Stimulated activated CD4-positive, alpha-beta T cell treated with anti-CD3 and anti-CD28 coated beads, Interleukin-4, amount 100 ng/mL, for 4 hours (primary cell): ENCODE measurements around the gene KHNYN.
"Not testable (repeated sequence)": the region's sequence is repeated elsewhere in the genome, so short reads cannot be mapped to it uniquely, and the experiment has no call there.

Experiments
- DNase-seq, 2 experiments: peaks; one replicate each; pipeline ENCODE4 v3.0.0-alpha.2; 2020

Gene KHNYN

DNA sequence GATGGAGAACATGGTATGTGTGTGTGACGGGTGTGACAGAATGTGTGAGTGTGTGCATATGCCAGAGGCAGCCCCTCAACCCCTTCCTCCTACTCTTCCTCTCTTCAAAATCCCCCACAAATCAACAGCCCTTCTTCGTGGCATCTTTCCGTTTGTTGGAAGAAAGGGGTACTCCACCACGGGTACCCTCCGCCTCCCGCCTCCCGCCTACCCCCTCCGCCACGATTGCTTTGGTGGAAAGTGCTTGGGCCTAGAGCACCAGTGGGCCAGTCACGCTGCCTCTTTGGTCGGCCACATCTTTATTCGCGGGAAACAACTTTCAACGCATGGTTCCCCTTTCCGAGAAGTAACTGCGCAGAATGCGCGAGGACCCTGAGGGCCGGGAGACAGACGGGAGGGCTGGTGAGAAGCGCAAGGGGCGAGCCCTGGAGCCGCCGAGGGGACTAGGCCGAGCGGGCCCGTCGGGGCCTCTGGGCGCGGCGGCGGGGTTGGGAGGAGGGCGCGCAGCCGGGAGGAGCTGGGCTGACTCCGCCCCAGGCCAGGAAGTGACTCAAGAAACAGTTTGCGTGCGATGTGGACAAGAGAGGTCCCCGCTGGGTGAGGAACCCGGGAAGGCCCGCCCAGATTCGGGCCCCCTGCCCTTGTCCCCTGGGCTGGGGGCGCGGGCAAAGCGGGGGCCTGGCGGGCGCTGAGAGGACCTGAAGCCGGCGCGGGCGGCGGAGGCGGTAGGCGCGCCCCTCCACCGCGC is at the start of gene KHNYN, which contains the start of gene CBLN3:
Gene KHNYN, plus strand, starts transcription at position 560 of the 748 bp plus-strand sequence. CDS start 777 bp downstream, outside the sequence.
Gene CBLN3, minus strand, starts transcription at position 274 of the 748 bp plus-strand sequence. CDS start 614 bp downstream, outside the sequence.
- peak; percentile 84 to 86 for DNase-seq

DNA sequence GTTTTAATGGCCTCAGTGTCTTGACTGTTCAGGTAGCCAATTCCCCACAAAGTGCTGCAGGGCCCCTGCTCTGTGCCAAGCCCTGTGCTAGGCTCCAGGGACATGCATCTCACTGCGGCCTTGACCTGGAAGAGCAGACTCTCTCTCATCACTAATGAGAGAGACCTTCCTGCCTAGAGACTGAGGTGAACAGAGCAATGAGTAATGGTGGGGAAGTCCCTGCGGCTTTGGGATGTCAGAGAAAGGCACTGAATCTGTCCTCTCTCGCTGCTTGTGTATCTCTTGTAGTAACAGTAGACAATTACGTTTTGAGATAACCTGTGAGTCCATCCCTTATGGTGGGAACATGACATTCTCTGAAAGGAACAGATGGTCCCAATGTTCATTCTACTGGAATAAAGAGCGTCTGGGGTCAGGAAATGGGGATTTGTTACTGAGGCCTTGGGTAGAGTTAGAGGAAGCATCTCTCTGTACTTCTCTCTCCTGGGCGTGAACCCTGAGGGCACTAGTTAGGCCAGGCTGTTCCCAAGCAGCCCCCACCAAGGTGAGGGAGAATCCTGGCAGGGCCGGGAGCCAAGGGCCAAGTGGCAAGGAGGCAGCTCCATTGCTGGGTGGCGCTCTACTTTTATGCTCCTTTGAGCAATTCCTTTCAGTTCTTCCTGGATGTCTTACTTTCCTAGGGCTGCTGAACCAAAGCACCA is 48.2 kb upstream of the KHNYN start:
- DNase-seq, result no peak

GRCh38 chr14:24382064-24382371 is 47.7 kb upstream of the KHNYN start:
- no peak for DNase-seq

GRCh38 chr14:24384169-24384568 is 45.6 kb upstream of the KHNYN start:
- DNase-seq, result no peak

DNA sequence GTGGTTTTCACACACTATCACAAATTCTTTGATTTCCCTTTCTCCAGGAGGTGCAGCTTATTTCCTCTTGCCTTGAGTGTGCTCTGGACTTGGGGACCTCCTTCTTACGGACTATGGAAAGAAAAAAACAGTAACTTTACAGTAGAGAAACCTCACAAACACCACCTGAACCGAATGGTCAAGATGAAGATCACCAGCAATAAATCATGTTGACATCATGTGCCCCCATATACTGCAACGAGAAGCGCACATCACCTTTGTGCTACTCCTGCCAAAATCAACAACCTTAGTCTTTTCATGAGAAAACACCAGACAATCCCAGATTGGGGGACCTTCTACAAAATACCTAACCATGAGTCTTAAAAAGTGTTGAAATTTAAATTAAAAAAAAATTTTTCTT is 44.2 kb upstream of the KHNYN start:
- no peak for DNase-seq

GRCh38 chr14:24387009-24387345 is 42.8 kb upstream of the KHNYN start:
- DNase-seq, result no peak

- not testable (repeated sequence) for DNase-seq
These were observed 42.2 kb upstream of the KHNYN start for GRCh38 chr14:24387579-24387978.

GRCh38 chr14:24388474-24389179 is 41.1 kb upstream of the KHNYN start:
- DNase-seq, result no peak

DNA sequence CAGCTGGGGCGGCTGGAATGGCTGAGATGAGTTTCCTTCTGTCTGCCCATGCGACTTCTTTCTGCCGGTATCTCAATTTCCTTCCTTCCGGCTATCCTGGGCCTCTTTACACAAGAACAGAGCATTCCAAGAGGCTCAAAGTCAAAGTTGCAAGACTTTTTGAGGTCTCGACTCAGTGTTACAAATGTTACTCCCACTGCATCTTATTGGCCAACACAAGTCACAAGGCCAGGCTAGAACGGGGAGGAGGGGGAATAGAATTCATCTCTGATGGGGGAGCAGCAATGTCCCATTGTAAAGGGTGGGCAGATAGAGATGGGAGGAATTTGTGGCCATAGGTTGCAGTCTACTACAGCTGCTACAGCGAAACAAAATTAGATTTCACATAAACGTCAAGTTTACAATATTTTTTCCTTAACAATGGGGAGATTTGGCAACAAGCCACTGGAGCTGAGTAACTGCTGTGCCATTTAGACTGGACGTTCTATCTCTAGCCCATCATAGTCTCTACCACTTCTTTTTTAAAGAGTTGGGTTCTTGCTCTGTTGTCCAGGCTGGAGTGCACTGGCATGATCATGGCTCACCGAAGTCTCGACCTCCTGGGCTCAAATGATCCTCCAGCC is 40.4 kb upstream of the KHNYN start:
- DNase-seq, result no peak

DNA sequence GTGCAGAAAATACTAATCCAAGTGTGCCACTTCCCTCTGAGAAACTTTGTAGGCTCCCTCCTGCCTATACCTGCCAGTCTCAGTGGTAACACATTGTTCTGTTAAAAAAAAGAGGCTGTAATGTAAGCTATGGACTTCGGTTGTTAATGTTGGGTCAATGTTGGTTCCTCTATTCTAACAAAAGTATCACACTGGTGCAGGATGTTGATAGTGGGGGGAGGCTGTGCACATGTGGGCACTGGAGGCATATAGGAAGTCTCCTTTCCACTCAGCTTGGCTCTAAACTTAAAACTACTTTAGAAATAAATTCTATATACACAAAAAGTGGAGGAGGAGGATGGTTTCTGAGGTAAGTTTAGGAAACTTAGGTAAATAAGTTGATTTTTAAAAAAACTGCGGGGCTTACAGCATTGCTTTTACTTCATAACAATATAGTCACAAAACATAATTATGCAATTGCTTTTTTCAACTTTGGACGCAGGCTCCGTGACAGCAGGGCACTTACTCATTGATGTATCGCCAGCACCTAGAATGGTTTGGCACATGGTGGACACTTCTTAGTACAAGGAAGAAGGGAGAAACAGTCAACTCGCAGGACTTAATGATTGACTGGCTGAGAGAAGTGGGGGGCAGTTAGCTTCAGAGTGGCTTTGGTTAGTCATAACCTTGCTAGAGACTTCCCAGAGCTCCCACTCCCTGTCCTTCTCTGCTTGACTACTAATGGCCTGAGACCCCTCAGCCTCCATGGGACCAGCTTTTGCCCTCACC is 38.9 kb upstream of the KHNYN start:
- no peak for DNase-seq

GRCh38 chr14:24392325-24393091 is 37.2 kb upstream of the KHNYN start:
- DNase-seq, result no peak

DNA sequence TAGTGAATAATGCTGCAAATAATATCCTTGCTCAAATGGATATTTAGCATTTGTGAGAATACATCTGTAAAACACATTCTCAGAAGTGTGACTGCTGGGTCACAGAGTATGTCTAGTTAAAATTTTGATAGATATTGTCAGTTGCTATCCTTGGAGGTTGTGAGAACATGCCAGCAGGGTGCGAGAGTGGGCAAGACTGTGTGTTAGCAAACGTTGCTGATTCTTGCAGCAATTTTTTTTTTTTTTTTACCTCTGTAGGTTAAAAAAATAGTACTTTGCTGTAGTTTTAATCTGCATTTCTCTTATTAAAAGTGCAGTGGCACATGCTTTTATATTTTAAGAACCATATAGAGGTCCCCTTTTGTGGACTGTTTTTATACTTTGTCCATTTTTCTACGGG is 35.5 kb upstream of the KHNYN start:
- DNase-seq, result no peak

DNA sequence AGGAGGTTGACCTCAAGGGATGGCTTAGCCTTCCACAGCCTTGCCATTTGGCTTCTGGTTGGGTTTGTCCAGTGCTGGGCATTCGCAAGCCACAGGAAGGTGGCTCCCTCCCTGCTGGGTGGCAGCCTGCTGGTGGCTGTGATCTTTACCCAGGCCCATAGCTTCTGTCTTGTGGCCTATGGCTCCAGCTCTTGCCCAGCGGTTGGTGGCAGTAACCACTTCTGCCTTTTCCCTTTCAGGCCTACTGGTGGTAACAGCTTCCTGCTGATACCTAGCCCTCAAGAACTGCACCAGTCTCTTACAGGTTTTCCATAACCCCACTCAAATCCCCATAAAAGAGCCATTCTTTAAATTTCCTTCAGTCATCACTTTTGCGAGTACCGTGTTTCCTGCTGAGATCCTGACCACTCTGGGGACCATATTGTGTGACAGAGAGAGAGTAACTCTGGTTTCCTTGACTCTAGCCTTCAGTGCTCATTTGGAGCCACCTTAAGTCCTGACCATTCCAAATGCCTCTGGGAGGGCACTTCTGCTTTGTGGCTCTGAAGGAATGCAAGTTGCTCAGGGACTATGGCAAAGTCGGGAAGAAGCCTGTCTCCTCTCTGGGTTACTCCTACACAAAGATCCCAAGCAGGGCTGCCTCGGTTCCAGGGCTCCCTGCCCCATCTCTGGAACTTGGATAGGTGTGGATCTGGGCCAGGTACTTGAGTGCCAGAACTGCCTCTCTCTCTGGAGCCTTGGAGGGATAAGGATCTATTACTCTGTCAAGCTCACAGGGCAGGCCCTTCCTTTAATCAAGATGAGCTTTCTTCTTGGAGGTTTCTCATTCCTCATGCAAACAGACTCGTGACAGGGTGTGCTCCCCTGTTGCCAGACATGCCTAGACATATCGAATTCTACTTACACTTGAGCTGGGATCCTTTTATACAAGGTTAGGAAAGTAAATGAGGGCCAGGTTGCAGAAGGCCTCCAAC is 33.9 kb upstream of the KHNYN start:
- DNase-seq, result no peak

- no peak for DNase-seq
These were observed 32.0 kb upstream of the KHNYN start for GRCh38 chr14:24397639-24398292.

GRCh38 chr14:24398293-24398652 is 31.5 kb upstream of the KHNYN start:
- DNase-seq, result no peak

DNA sequence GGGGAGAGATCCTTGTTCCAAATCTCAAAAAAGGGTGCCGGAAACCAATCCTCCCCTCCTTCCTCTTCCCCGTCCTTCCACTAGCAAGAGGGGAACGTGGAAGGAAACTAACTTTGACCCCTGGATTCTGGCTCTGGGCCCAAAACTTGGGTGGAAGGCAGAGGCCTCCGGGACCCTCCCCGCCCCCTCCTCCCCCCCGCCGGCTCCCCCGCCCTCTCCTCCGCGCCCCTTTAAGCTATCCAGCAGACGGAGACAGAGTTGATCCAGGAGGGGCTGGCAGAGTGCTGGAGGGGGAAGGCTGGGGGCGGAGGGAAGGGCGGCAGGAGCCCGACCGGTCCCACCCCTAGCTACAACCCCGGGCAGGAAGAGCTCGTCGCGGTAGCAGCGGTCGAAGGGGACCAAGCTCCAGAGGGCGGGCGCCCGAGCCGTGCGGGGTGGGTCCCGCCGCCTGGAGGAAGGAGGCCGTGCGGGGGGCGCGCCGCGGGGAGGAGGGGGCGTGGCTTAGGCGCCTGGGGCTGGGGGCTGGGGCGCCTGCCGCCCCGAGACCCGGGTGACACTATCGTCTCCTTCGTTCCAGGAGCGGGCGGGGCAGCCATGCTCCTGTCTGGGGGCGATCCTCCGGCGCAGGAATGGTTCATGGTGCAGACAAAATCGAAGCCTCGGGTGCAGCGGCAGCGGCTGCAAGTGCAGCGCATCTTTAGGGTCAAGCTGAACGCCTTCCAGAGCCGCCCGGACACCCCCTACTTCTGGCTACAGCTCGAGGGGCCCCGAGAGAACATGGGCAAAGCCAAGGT is 30.9 kb upstream of the KHNYN start, which contains the start of gene NYNRIN:
Gene NYNRIN, plus strand, starts transcription at position 351 of the 794 bp plus-strand sequence. Its CDS starts 244 bp downstream, at position 595.
- peak; percentile 3 to 19 for DNase-seq

- no peak for DNase-seq
These were observed 30.3 kb upstream of the KHNYN start for GRCh38 chr14:24399447-24399822.

DNA sequence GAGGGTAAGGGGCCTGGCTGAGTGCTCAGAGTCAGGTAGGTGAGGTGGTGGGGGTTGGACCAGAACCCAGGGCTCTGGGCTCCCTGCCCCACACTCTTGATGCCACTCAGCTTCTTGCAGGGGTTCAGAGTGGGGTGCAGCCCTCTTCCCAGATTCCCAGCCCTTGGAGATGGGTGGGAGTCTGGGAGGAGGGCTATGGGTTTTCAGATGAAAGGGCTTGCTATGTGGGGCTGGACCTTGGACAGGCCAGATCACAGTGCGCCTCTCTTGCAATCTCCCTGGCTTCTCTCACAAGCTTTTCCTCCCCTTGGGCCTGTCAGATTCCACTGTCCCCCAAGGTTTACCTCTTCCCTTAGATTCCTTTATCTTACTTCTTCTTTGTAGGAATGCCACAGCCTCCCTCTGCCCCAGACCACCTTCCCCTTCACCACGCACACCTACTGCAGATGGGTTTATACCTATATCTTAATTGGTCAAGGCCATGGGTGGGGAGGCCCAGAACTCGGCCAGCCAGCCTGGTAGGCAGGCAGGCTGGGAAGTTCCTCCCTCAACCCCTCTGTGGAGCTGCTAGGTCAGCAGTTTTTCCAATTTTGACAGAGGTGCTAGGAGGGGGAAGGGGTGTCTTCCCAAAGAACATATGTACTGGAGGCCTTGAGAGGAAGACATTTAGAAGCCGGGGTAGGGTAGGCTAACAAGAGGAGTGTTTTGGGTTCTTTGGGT is 29.6 kb upstream of the KHNYN start:
- DNase-seq, result no peak
